Heart left ventricle (tissue), 16 donors: ENCODE data around the gene TRERF1. TPM values are rescaled to one million over a fixed set of nuclear protein-coding genes. Genes with fewer than 3 reads are reported as not detected.

Experiments used
- ATAC-seq, 4 donors: fragments of 200-7000 bp; cut with Tn5 transposase; one replicate each; pipeline ENCODE4 v1.9.1; 2020 to 2022; ENCODE audit warnings: moderate library complexity in 4 of 4, mild to moderate bottlenecking in 3 of 4, moderate number of reproducible peaks in 1 of 4
- DNase-seq, 5 donors: peaks; one replicate each; pipeline ENCODE4 v3.0.0-alpha.2; 2020
- H3K27ac ChIP-seq, 12 donors: fragments of 200-600 bp; sonication (generic) in 4 of 12; one replicate each; pipeline versions ENCODE4 v1.5.0 to v1.8.0; 2016 to 2022; ENCODE audit warnings: mild to moderate bottlenecking in 2 of 12
- H3K27me3 ChIP-seq, 9 donors: fragments of 200-600 bp; sonication (generic) in 2 of 9; one replicate each; pipeline versions ENCODE4 v1.5.1 to v1.8.0; 2016 to 2022; ENCODE audit warnings: mild to moderate bottlenecking in 3 of 9
- H3K36me3 ChIP-seq, 9 donors: fragments of 200-600 bp; sonication (generic) in 2 of 9; one replicate each; pipeline versions ENCODE4 v1.5.0 to v1.8.0; 2018 to 2022; ENCODE audit warnings: mild to moderate bottlenecking in 2 of 9
- H3K4me1 ChIP-seq, 12 donors: fragments of 200-600 bp; sonication (generic) in 4 of 12; one replicate each; pipeline versions ENCODE4 v1.5.0 to v1.8.0; 2016 to 2022; ENCODE audit warnings: mild to moderate bottlenecking in 3 of 12
- H3K4me3 ChIP-seq, 12 donors: fragments of 200-600 bp; sonication (generic) in 4 of 12; one replicate each; pipeline versions ENCODE4 v1.5.0 to v1.8.0; 2017 to 2022; ENCODE audit warnings: mild to moderate bottlenecking in 9 of 12, moderate library complexity in 4 of 12
- H3K9me3 ChIP-seq, 12 donors: fragments of 200-600 bp; sonication (generic) in 4 of 12; one replicate each; pipeline versions ENCODE4 v1.5.0 to v1.8.0; 2016 to 2022; ENCODE audit warnings: mild to moderate bottlenecking in 1 of 12
- POLR2A ChIP-seq, 2 donors: fragments of 450-650 bp; IDR thresholded peaks; one replicate each; pipeline ENCODE4 v1.6.1; 2017; ENCODE audit warnings: antibody characterized with exemption in 2 of 2, mild to moderate bottlenecking in 2 of 2, moderate library complexity in 2 of 2
- WGBS, 4 donors: extraction: QIAGEN DNeasy Blood & Tissue Kit in 2 of 4; methylation state at CpG; one replicate each; pipeline versions ENCODE4 v1.1.5 to v1.1.7; 2013 to 2018; 5-methylcytosine and 5-hydroxymethylcytosine counted together
- intact Hi-C, 10 donors: fragments of 100-400 bp; cut with DNase I; formaldehyde crosslinking; loops; one replicate each; pipeline versions ENCODE4 v1.11.1 to v1.14.2; 2022
- polyA plus RNA-seq, 2 donors: library from polyadenylated mRNA; stranded (reverse); fragments of 200-250 nt; gene quantifications; one replicate each; pipeline ENCODE4 v1.2.3, GENCODE V29; 2013
- total RNA-seq, 9 donors: library from RNA; depleted of rRNA in 2 of 9; stranded (reverse); fragments of >200 nt in 2 of 9; fragmentation: NEBNext Ultra II Directional in 3 of 9; extraction: Animal tissue kit (Norgen Biotek cat#: 25700) in 3 of 9; gene quantifications; one replicate each; pipeline versions ENCODE4 v1.1.0 to v1.2.4, GENCODE V29; 2016 to 2023
- TF ChIP-seq, protein P1 (sequence below), 12 donors: fragments of 200-600 bp; sonication (generic) in 4 of 12; IDR thresholded peaks; one replicate each; pipeline versions ENCODE4 v1.5.0 to v1.8.0; 2018 to 2022; ENCODE audit warnings: antibody characterized with exemption in 12 of 12, mild to moderate bottlenecking in 5 of 12
- donor health status: ischemic (EF 13 %, LVEDD 7.1; RV severe dilation, severe dysfunction).
- donor health status: healthy with polysubstance abuse.
- donor health status: DM: no; HTN: yes; CAD: no.
- donor health status: DM: no; HTN: no; CAD: no.
- donor health status: ischemic (EF 25% LVEDD 6.9; RV normal size, moderate dysfunction).
- donor health status: ischemic (EF 25% LVEDD 5.7; RV mildly dilated, moderate dysfunction).
- donor health status: healthy.
- donor health status: DM: yes; HTN: yes; CAD: no.
- donor health status: ischemic (EF 35%, LVEDD 5.7; RV mildly dilated, moderate dysfunction).
- donor health status: nonischemic (EF 11% LVEDD 7.7; RV severe dilation, severe dysfunction).
- donor health status: DM: yes; HTN: yes; CAD: no.
- donor health status: PGD.
- donor health status: ischemic (EF 29% LVEDD 5.4; RV normal size, mild dysfunction).
- donor health status: nonischemic (EF 23%, LVEDD 6.1; RV moderate dilation, normal function).

The TRERF1 gene
- total and polyA plus RNA-seq, 11 donors: 0.53 to 4.5 (median 1.5) TPM

DNA sequence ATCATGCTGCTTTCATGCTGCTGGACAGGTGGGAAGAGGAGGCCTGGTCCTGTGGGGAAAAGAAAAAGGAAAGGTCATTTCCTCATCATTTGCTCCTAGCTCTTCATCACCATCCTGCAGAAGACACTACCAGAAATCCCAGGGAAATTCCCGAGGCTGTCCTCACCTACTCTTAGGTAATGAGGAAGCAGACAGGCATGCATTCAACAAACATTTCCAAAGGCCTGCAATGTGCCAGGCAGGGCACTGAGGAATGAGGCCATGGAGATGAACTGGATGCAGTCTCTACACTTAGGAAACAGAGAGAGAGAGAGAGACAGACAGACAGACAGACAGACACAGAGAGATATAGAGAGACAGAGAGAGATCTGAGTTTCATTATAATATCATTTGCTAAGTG is 151.0 kb downstream of the TRERF1 start:
- 76 to 88% (median 83%) methylated on average over 1 of the region's 1 CpG for WGBS, 4 donors
- H3K4me1 ChIP-seq: peaks cover 0 to 11% (median 1%) of the 10 kb centered on the region in 12 donors
- H3K27ac ChIP-seq: no peak overlapping the region

GRCh38 chr6:42300185-42300584 is 151.5 kb downstream of the TRERF1 start:
- H3K4me1 ChIP-seq: peaks cover 0 to 16% (median 1%) of the 10 kb centered on the region in 12 donors
- no peak for ATAC-seq
- intact Hi-C loops: no loop called here

More for the DNA sequence above, 151.0 kb downstream of the TRERF1 start:
- intact Hi-C loops: no loop called here
- Histone ChIP-seq H3K9me3 (no peaks in the 10 kb centered on the region), H3K4me3 (no peak overlapping the region), H3K27me3 (no peaks in the 10 kb centered on the region), H3K36me3 (peaks cover 0 to 17% (median 3%) of the 10 kb centered on the region in 9 donors)
- DNase-seq (no peak), ATAC-seq (no peak)
- TF ChIP-seq POLR2A (IDR thresholded peaks at IDR 0.05): no peak
- TF ChIP-seq, protein P1, sequence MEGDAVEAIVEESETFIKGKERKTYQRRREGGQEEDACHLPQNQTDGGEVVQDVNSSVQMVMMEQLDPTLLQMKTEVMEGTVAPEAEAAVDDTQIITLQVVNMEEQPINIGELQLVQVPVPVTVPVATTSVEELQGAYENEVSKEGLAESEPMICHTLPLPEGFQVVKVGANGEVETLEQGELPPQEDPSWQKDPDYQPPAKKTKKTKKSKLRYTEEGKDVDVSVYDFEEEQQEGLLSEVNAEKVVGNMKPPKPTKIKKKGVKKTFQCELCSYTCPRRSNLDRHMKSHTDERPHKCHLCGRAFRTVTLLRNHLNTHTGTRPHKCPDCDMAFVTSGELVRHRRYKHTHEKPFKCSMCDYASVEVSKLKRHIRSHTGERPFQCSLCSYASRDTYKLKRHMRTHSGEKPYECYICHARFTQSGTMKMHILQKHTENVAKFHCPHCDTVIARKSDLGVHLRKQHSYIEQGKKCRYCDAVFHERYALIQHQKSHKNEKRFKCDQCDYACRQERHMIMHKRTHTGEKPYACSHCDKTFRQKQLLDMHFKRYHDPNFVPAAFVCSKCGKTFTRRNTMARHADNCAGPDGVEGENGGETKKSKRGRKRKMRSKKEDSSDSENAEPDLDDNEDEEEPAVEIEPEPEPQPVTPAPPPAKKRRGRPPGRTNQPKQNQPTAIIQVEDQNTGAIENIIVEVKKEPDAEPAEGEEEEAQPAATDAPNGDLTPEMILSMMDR (IDR thresholded peaks at IDR 0.05): no peak

GRCh38 chr6:42297661-42298060 is 154.1 kb downstream of the TRERF1 start:
- no peaks in the 10 kb centered on the region for H3K27me3 ChIP-seq
- no peak overlapping the region for H3K4me3 ChIP-seq
- DNase-seq (no peak), ATAC-seq (no peak)
- no peak overlapping the region for H3K27ac ChIP-seq
- peaks cover 0 to 17% (median 3%) of the 10 kb centered on the region in 9 donors for H3K36me3 ChIP-seq
- H3K9me3 ChIP-seq: no peaks in the 10 kb centered on the region
- H3K4me1 ChIP-seq: peaks cover 0 to 35% (median 1%) of the 10 kb centered on the region in 12 donors
- intact Hi-C loops: no loop called here
- TF ChIP-seq, protein P1 (IDR thresholded peaks at IDR 0.05): no peak
- no peak for TF ChIP-seq POLR2A (IDR thresholded peaks at IDR 0.05)

More at GRCh38 chr6:42300185-42300584, 151.5 kb downstream of the TRERF1 start:
- DNase-seq: no peak
- Histone ChIP-seq H3K27ac (no peak overlapping the region), H3K4me3 (no peak overlapping the region), H3K9me3 (no peaks in the 10 kb centered on the region), H3K36me3 (peaks cover 0 to 17% (median 3%) of the 10 kb centered on the region in 9 donors), H3K27me3 (no peaks in the 10 kb centered on the region)
- 89 to 100% (median 96%) methylated on average over 1 of the region's 1 CpG for WGBS, 4 donors
- TF ChIP-seq, protein P1 (IDR thresholded peaks at IDR 0.05): no peak
- no peak for TF ChIP-seq POLR2A (IDR thresholded peaks at IDR 0.05)

GRCh38 chr6:42296614-42297013 is 155.1 kb downstream of the TRERF1 start:
- H3K27ac ChIP-seq: no peak overlapping the region
- H3K4me1 ChIP-seq: peaks cover 0 to 40% (median 0%) of the 10 kb centered on the region in 12 donors
- TF ChIP-seq, protein P1 (IDR thresholded peaks at IDR 0.05): no peak
- no peak for TF ChIP-seq POLR2A (IDR thresholded peaks at IDR 0.05)
- no peak overlapping the region for H3K4me3 ChIP-seq
- no peaks in the 10 kb centered on the region for H3K9me3 ChIP-seq
- no peak for DNase-seq
- H3K27me3 ChIP-seq: no peaks in the 10 kb centered on the region
- no peak for ATAC-seq
- intact Hi-C loops: no loop called here
- WGBS, 4 donors: 70 to 84% (median 72%) methylated on average over 3 of the region's 3 CpGs
- peaks cover 0 to 17% (median 3%) of the 10 kb centered on the region in 9 donors for H3K36me3 ChIP-seq
